Measurements from ENCODE around the gene RRP7A. TPM values are rescaled to one million over a fixed set of nuclear protein-coding genes. Genes with fewer than 3 reads are reported as not detected.
A peak's percentile ranks its signal among the peaks of the same experiment; 100 is the strongest.
"Not testable (repeated sequence)": the region's sequence is repeated elsewhere in the genome, so short reads cannot be mapped to it uniquely, and the experiment has no call there.

RRP7A gene, protein sequence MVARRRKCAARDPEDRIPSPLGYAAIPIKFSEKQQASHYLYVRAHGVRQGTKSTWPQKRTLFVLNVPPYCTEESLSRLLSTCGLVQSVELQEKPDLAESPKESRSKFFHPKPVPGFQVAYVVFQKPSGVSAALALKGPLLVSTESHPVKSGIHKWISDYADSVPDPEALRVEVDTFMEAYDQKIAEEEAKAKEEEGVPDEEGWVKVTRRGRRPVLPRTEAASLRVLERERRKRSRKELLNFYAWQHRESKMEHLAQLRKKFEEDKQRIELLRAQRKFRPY
- 10 to 100 TPM in 5 of 6 experiments, 1 to 10 TPM in 1; 9.3 to 17.8 (median 14.7) TPM for total RNA-seq
- long read RNA-seq, transcript RRP7A-201 (7 exons, 3,801 nt) = major isoform, 17 of 21 reads
- long read RNA-seq, partial matches to known transcripts = 2 of 21 reads
- long read RNA-seq, other reads (novel, unspliced or antisense) = 2 of 21 reads

DNA sequence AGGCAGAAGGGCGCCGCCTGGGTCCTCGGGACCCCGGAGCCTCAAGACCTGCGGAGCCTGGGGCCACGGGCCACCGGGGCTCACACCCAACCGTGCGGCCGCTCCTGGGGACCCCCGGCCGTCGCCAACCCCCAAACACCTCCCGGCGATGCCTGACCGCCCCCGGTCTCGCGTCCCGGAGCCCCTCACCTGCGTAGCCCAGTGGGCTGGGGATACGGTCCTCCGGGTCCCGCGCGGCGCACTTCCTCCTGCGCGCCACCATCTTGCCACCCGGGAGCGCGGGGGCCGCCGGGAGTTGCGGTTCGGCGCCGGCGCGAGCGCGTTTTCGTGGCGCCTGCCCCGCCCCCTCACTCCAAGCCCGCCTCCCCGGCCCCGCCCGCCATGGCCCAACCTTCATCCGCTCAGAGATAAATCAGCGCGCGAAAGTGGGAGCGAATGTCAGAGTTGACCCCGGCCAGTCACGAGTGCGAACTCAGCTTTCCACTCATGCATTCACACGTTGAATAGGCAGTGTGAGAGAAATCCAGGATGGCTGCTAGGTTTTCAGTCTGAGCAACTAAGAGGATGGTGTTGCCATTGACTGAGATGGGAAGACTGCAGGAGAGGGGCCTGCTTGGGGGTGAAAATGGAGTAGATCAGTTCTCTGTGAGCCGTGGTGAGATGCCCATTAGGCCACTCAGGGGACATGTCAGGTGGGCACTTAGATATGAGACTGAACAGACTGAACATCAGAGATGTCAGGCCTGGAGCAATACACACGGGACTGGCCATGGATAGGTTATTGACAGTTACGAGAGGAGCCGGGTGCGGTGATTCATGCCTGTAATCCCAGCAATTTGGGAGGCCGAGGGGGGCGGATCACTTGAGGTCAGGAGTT is at the start of gene RRP7A:
RRP7A (minus strand) TSS at position 272 of the 877 bp plus-strand sequence; CDS start at position 262, 10 bp downstream.
- intact Hi-C loops (cut with DNase I) = no loop called here
- peak; percentile 89 to 95 (median 93) for ATAC-seq
- H3K36me3 ChIP-seq = no peaks in the 10 kb centered on the region

DNA sequence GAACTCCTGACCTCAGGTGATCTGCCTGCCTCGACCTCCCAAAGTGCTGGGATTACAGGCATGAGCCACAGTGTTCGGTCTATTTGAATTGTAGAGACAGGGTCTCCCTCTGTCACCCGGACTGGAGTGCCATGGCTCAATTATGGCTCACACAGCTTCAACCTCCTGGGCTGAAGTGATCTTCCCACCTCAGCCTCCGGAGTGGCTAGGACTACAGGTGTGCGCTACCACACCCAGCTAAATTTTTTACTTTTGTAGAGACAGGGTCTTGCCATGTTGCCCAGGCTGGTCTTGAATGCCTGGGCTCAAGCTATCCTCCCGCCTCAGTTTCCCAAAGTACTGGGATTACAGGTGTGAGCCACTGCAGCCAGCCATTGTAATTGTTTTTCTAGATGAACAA is 48.4 kb upstream of the RRP7A start:
- H3K9me3 ChIP-seq; DNase-seq; H3K27ac ChIP-seq; ATAC-seq; H3K36me3 ChIP-seq; H3K4me1 ChIP-seq; H3K27me3 ChIP-seq; H3K4me3 ChIP-seq; intact Hi-C loops (cut with DNase I): not testable (repeated sequence)
- no CpG with 5 or more reads among the region's 6 CpGs for WGBS (ENCODE audit: insufficient coverage, low coverage, low lambda C conversion rate, missing lambda C conversion rate)

More for the DNA sequence above, at the start of gene RRP7A:
- Histone ChIP-seq H3K9me3 (no peaks in the 10 kb centered on the region), H3K4me3 (peak within 1 kb of the TSS; percentile 75 to 84 (median 79)), H3K27ac (peak within 1 kb of the TSS in 2 of 3 donors; percentile 40 to 79), H3K27me3 (no peaks in the 10 kb centered on the region), H3K4me1 (peaks cover 0 to 3% (median 0%) of the 10 kb centered on the region in 4 donors)
- peak; percentile 64 for TF ChIP-seq POLR2A (IDR thresholded peaks at IDR 0.05)
- TF ChIP-seq, protein P1, sequence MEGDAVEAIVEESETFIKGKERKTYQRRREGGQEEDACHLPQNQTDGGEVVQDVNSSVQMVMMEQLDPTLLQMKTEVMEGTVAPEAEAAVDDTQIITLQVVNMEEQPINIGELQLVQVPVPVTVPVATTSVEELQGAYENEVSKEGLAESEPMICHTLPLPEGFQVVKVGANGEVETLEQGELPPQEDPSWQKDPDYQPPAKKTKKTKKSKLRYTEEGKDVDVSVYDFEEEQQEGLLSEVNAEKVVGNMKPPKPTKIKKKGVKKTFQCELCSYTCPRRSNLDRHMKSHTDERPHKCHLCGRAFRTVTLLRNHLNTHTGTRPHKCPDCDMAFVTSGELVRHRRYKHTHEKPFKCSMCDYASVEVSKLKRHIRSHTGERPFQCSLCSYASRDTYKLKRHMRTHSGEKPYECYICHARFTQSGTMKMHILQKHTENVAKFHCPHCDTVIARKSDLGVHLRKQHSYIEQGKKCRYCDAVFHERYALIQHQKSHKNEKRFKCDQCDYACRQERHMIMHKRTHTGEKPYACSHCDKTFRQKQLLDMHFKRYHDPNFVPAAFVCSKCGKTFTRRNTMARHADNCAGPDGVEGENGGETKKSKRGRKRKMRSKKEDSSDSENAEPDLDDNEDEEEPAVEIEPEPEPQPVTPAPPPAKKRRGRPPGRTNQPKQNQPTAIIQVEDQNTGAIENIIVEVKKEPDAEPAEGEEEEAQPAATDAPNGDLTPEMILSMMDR (IDR thresholded peaks at IDR 0.05) = no peak
- DNase-seq = peak; percentile 84
- WGBS (ENCODE audit: insufficient coverage, low coverage, low lambda C conversion rate, missing lambda C conversion rate) = 0% methylated on average over 8 of the region's 65 CpGs

DNA sequence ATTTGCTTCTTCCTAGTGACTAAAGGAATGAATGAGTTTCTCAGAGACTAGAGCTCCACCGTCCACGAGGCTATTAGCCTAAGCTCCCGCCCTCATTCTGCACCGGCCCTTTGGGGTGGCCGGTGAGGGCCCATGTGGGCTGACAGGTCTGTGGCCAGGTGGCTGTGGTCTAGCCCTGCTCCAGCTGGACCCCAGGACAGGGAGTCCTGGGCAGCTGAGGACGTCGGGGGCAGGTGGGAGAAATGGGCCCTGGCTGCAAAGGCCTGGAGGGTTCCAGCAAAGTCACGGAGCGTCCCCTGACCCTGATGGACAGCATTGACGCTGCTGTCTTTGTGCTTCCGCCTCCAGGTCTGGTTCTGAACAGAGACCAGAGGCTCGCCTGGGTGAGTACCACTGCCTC is 46.4 kb upstream of the RRP7A start:
- Histone ChIP-seq H3K27me3 (no peaks in the 10 kb centered on the region), H3K4me3 (no peak overlapping the region), H3K4me1 (no peaks in the 10 kb centered on the region), H3K27ac (no peak overlapping the region), H3K36me3 (no peaks in the 10 kb centered on the region), H3K9me3 (no peaks in the 10 kb centered on the region)
- intact Hi-C loops (cut with DNase I) = no loop called here
- TF ChIP-seq, protein P1 (IDR thresholded peaks at IDR 0.05) = no peak
- TF ChIP-seq POLR2A (IDR thresholded peaks at IDR 0.05) = no peak
- ATAC-seq = no peak
- WGBS (ENCODE audit: insufficient coverage, low coverage, low lambda C conversion rate, missing lambda C conversion rate) = 100% methylated on average over 1 of the region's 12 CpGs
- no peak for DNase-seq

DNA sequence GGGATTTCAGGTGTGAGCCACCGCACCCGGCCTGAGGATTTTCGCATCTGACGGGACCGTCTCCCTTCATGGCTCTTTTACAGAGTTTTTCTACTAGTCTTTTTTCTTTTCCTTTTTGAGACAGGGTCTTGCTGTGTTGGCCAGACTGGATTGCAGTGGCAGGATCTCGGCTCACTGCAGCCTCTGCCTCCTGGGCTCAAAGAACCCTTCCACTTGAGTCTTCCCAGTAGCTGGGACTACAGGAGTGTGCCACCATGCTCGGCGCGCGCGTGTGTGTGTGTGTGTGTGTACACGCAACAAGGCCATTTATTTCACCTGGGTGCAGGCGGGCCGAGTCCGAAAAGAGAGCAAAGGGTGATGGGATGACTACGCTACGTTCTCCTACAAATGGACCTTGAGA is 45.1 kb upstream of the RRP7A start:
- TF ChIP-seq, protein P1 (IDR thresholded peaks at IDR 0.05) = no peak
- TF ChIP-seq POLR2A (IDR thresholded peaks at IDR 0.05) = no peak
- no peak overlapping the region for H3K27ac ChIP-seq
- no peak for DNase-seq

DNA sequence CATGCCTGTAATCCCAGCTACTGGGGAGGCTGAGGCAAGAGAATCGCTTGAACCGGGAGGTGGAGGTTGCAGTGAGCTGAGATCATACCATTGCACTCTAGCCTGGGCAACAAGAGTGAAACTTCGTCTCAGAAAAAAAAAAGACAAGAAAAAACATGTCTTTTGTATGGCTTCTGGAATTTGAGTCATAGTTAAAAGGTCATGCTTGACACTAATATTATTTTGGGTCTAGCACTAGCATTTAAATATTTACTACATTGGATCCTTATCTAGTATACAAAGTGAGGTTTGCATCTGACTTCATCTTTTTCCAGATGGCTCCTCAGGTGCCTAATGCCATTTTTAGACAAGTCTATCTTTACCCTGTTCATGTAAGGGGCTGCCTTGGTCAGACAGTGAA is 44.3 kb upstream of the RRP7A start:
- DNase-seq; H3K4me3 ChIP-seq; ATAC-seq; H3K27me3 ChIP-seq; H3K36me3 ChIP-seq; H3K4me1 ChIP-seq; H3K27ac ChIP-seq; intact Hi-C loops (cut with DNase I); H3K9me3 ChIP-seq: not testable (repeated sequence)
- WGBS (ENCODE audit: insufficient coverage, low coverage, low lambda C conversion rate, missing lambda C conversion rate) = 83% methylated on average over 3 of the region's 3 CpGs

More for the DNA sequence above, 45.1 kb upstream of the RRP7A start:
- Histone ChIP-seq H3K36me3 (no peaks in the 10 kb centered on the region), H3K9me3 (no peaks in the 10 kb centered on the region), H3K27me3 (no peaks in the 10 kb centered on the region), H3K4me3 (no peak overlapping the region), H3K4me1 (no peaks in the 10 kb centered on the region)
- intact Hi-C loops (cut with DNase I) = no loop called here
- 96% methylated on average over 15 of the region's 17 CpGs for WGBS (ENCODE audit: insufficient coverage, low coverage, low lambda C conversion rate, missing lambda C conversion rate)
- ATAC-seq = no peak
